ENCODE measurements around the gene CC2D1A. TPM values are rescaled to one million over a fixed set of nuclear protein-coding genes. Genes with fewer than 3 reads are reported as not detected.
A peak's percentile ranks its signal among the peaks of the same experiment; 100 is the strongest.

Gene CC2D1A
- total and polyA plus RNA-seq, 2 donors (not counting 1 experiment from before 2014, with no cell fraction given), result 34.3 to 47.2 TPM

GRCh38 chr19:13976446-13976845 lies 70.4 kb downstream of the CC2D1A start:
- H3K27me3 Mint-ChIP-seq, result no peaks in the 10 kb centered on the region
- 94% methylated on average over 10 of the region's 12 CpGs for WGBS (ENCODE audit: insufficient coverage)
- DNase-seq (no peak), ATAC-seq (ENCODE audit: low read depth) (no peak)
- no peaks in the 10 kb centered on the region for H3K79me2 ChIP-seq (ENCODE audit: control insufficient read depth, insufficient read depth, low read length)
- intact Hi-C loops (cut with micrococcal nuclease), result no loop called here
- POLR2A ChIA-PET, result interaction anchor here (1.9 kb wide), 1 partner anchor 9 kb away, joined by 5 read pairs; no protein-coding TSS in a partner anchor
- H3K4me1 Mint-ChIP-seq, result peaks cover 27% of the 10 kb centered on the region
- no peak overlapping the region for H3K9ac ChIP-seq (ENCODE audit: low read length)
- no peak for TF ChIP-seq EZH2 (IDR thresholded peaks at IDR 0.05; ENCODE audit: borderline replicate concordance, insufficient read depth, low read depth, low read length, poor library complexity, severe bottlenecking)
- no peak for TF ChIP-seq CTCF (IDR thresholded peaks at IDR 0.05)
- no peaks in the 10 kb centered on the region for H3K9me3 ChIP-seq (ENCODE audit: control extremely low read depth in 1 of 3, control insufficient read depth in 2 of 3, insufficient read depth in 1 of 3, low read length in 2 of 3)
- no peaks in the 10 kb centered on the region for H3K9me3 Mint-ChIP-seq (ENCODE audit: insufficient read depth)
- no peak overlapping the region for H3K4me3 ChIP-seq (ENCODE audit: control extremely low read depth in 1 of 5, extremely low read depth in 1 of 5, insufficient read depth in 1 of 5, low read depth in 2 of 5, low read length in 4 of 5)
- H3K4me2 ChIP-seq (replicated peaks; ENCODE audit: low read depth, low read length, poor library complexity, severe bottlenecking), result no peak overlapping the region
- peaks cover 0 to 18% of the 10 kb centered on the region in 2 experiments for H3K36me3 ChIP-seq (replicated peaks in 1 of 2; ENCODE audit: control extremely low read depth in 1 of 2, control insufficient read depth in 1 of 2, extremely low read depth in 1 of 2, insufficient read depth in 2 of 2, low read length in 1 of 2)
- H3K27ac ChIP-seq (ENCODE audit: low read length in 2 of 2), result no peak overlapping the region
- peaks cover 14 to 36% of the 10 kb centered on the region in 2 donors for H3K4me1 ChIP-seq (ENCODE audit: control insufficient read depth in 2 of 2, insufficient read depth in 2 of 2, low read length in 2 of 2)
- H3K27me3 ChIP-seq (replicated peaks in 1 of 4; ENCODE audit: control extremely low read depth in 1 of 4, control insufficient read depth in 3 of 4, insufficient read depth in 4 of 4, low read length in 3 of 4), result peaks cover 0 to 7% (median 0%) of the 10 kb centered on the region in 4 experiments
- H3K4me3 Mint-ChIP-seq, result peak overlapping the region; percentile 29
- no peaks in the 10 kb centered on the region for H4K20me1 ChIP-seq (ENCODE audit: control insufficient read depth, insufficient read depth, low read length, poor library complexity, severe bottlenecking)
- CTCF ChIA-PET, result interaction anchor here (0.5 to 1.8 kb wide), 3 partner anchors 67 to 563 kb away, joined by 3 to 5 read pairs (median 3); no protein-coding TSS in a partner anchor
- H3K27ac Mint-ChIP-seq, result peak overlapping the region; percentile 46
- no peak overlapping the region for H2AFZ ChIP-seq (ENCODE audit: insufficient read depth, low read depth, low read length, poor library complexity, severe bottlenecking)

GRCh38 chr19:13977803-13978202 lies 71.8 kb downstream of the CC2D1A start:
- Mint-ChIP-seq H3K27me3 (no peaks in the 10 kb centered on the region), H3K4me3 (peak overlapping the region; percentile 53), H3K9me3 (ENCODE audit: insufficient read depth) (no peaks in the 10 kb centered on the region), H3K27ac (peak overlapping the region; percentile 67), H3K4me1 (peaks cover 39% of the 10 kb centered on the region)
- Histone ChIP-seq H3K27me3 (replicated peaks in 1 of 4; ENCODE audit: control extremely low read depth in 1 of 4, control insufficient read depth in 3 of 4, insufficient read depth in 4 of 4, low read length in 3 of 4) (peaks cover 0 to 7% (median 0%) of the 10 kb centered on the region in 4 experiments), H3K4me3 (ENCODE audit: control extremely low read depth in 1 of 5, extremely low read depth in 1 of 5, insufficient read depth in 1 of 5, low read depth in 2 of 5, low read length in 4 of 5) (no peak overlapping the region), H3K36me3 (replicated peaks in 1 of 2; ENCODE audit: control extremely low read depth in 1 of 2, control insufficient read depth in 1 of 2, extremely low read depth in 1 of 2, insufficient read depth in 2 of 2, low read length in 1 of 2) (peaks cover 0 to 13% of the 10 kb centered on the region in 2 experiments), H3K79me2 (ENCODE audit: control insufficient read depth, insufficient read depth, low read length) (peaks cover 1% of the 10 kb centered on the region), H3K9me3 (ENCODE audit: control extremely low read depth in 1 of 3, control insufficient read depth in 2 of 3, insufficient read depth in 1 of 3, low read length in 2 of 3) (no peaks in the 10 kb centered on the region), H4K20me1 (ENCODE audit: control insufficient read depth, insufficient read depth, low read length, poor library complexity, severe bottlenecking) (no peaks in the 10 kb centered on the region), H2AFZ (ENCODE audit: insufficient read depth, low read depth, low read length, poor library complexity, severe bottlenecking) (no peak overlapping the region), H3K4me2 (replicated peaks; ENCODE audit: low read depth, low read length, poor library complexity, severe bottlenecking) (peak overlapping the region; percentile 94), H3K9ac (ENCODE audit: low read length) (no peak overlapping the region), H3K27ac (ENCODE audit: low read length in 2 of 2) (no peak overlapping the region), H3K4me1 (ENCODE audit: control insufficient read depth in 2 of 2, insufficient read depth in 2 of 2, low read length in 2 of 2) (peaks cover 25 to 49% of the 10 kb centered on the region in 2 donors)
- CTCF ChIA-PET, result interaction anchor here (0.8 to 1.4 kb wide), 5 partner anchors 8 to 94 kb away, joined by 3 to 5 read pairs (median 3); partner anchors contain the start of gene IL27RA
- ATAC-seq (ENCODE audit: low read depth), result no peak
- WGBS (ENCODE audit: insufficient coverage), result 92% methylated on average over 10 of the region's 12 CpGs
- intact Hi-C loops (cut with micrococcal nuclease), result no loop called here
- POLR2A ChIA-PET, result no interaction called here
- no peak for TF ChIP-seq EZH2 (IDR thresholded peaks at IDR 0.05; ENCODE audit: borderline replicate concordance, insufficient read depth, low read depth, low read length, poor library complexity, severe bottlenecking)
- TF ChIP-seq CTCF (IDR thresholded peaks at IDR 0.05), result no peak
- DNase-seq, result no peak

All from B cell (primary cell).